ENCODE data around the gene PTPRM.

Gene PTPRM

DNA sequence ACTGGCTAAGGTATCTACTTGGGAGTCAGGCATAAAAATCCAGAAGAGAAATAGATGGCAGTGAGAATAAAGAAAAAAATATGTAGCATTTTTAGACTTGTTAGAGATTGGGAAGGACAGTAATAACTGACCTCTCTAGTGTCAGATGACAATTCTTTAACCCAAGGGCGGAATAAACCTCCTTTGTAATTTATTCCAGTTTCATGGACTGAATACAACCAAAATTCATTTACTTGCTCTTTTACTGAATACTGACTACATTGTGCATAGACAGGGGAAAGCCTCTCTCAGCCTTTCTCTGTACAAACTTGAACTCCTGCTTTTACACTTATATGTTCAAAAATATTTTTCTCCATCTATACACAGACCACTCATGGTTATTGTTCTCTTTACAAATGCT is 566.8 kb downstream of the PTPRM start:
- no peak for DNase-seq

DNA sequence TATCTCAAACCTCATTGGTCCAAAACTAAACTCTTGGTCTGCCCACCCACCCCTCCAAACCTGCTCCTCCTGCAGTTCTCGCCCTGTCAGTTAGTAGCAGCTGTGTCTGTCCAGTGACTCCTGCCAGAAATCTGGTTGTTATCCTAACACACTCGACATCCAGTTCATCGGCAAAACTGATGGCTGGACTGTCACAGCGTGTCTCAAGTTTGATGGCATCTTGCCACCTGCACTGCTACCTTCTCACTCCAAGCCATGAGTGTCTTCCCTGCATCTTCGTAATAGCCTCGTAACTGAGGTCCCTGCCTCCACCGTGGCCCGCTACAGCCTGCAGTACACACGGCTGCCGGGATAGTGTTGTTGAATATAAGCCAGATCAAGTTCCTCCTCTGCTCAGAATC is 572.0 kb downstream of the PTPRM start:
- DNase-seq: no peak

DNA sequence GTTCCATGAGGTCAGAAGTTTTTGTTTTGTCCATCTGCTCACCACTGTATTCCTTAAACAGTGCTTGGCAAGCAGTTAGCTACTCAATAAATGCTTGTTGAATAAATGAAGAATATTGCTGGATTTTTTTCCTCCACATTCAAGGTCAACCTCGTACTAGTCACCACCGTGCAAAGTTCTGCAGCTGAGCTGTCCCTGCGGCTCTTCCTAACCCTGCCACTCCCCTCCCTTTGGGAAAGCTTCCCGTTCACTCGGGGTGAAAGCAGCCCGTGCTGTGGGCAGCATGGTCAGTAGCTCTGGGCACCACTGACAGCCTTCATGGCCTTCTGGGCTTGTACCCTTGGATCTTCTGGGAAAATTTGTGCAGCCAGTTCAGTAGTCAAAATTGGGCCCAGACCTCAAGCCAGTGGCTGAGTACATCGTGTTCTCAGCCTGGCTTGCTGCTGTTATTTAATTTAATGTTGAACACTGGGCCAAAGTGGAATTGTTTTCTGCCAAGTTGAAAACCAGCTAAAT is 572.8 kb downstream of the PTPRM start:
- DNase-seq: no peak

DNA sequence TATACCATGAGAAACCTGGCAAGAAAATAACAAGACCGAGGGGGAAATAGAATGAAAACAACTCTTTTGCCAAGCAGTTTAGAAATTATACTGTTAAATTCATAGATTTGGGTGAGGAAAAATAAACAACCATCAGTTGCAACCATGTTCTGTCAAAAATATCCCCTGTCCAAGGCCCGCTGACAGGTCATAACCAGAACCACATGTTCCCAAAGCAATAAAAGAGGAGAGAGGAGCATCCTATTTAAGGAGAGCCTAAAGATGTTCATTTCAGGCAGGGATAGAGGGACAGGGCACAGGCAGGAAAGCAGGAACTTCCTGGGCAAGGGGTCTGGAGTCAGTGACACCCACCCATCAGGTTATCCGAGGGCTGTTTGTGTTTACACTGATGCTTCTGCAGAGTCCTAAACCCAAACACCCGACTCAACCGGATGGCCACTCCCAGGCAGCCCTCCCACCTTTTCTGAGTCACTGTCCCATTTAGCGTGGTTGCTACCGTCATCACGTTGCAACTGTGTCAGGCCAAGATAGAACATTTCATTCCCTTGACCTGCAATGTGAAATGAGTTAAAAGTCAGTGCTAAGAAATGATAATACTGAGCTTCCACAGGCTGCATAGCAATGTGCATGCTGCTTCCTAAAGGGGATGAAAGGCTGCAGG is 573.9 kb downstream of the PTPRM start:
- no peak for DNase-seq

DNA sequence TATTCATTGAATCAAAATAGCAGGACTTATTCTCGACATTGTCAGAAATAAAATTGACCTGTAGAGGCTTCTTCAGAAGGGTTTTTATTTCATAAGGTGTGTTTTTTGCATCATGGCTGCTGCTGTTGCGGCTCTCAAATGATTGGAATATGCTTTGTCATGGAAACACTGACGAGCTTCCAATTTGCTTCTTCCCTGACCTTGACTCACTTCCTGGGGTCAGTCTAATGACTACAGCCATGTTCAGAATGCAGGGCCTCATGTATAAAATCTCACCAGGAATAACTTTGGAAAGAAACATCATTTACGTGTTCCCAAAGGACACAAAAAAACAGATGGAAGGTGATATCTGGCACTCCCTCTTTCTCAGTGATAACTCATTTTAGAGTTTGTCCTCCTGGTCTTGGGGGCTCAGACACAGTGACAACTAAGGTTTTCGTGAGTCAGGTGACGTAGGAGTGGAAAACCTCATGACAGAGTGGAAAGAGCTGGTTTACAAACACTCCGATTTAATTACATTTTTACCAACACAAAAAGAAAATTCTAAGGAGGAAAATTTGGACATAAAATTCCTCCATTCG is 575.1 kb downstream of the PTPRM start:
- DNase-seq: no peak

DNA sequence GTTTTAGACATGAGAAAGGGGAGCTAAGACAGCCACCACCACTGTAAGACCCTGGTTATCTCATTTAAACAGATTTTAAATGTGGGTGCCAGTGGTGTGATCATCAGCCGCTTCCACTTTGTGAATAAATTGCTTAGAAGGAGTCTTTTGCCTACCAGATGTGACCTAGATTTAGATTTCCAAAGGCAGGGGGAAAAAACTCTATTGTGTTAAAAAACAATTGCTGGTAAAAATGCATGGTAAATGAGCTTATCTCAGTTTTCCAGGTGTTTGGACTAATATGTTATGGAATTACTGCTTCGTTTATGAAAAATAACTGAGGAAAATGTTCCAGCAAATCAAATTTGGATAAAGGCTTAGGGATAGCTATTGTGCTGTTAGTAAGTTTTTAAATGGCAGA is 575.8 kb downstream of the PTPRM start:
- no peak for DNase-seq

DNA sequence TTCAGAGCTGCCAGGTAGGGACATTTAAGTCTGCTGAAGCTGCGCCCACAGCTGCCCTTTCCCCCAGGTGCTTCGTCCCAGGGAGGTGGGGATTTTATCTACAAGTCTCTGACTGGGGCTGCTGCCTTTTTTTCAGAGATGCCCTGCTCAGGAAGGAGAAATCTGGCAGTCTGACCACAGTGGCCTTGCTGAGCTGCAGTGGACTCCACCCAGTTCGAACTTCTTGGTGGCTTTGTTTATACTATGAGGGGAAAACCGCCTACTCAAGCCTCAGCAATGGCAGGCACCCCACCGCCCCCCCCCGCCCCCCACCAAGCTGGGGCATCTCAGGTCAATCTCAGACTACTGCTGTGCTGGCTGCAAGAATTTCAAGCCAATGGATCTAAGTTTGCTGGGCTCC is 584.1 kb downstream of the PTPRM start:
- no peak for DNase-seq

DNA sequence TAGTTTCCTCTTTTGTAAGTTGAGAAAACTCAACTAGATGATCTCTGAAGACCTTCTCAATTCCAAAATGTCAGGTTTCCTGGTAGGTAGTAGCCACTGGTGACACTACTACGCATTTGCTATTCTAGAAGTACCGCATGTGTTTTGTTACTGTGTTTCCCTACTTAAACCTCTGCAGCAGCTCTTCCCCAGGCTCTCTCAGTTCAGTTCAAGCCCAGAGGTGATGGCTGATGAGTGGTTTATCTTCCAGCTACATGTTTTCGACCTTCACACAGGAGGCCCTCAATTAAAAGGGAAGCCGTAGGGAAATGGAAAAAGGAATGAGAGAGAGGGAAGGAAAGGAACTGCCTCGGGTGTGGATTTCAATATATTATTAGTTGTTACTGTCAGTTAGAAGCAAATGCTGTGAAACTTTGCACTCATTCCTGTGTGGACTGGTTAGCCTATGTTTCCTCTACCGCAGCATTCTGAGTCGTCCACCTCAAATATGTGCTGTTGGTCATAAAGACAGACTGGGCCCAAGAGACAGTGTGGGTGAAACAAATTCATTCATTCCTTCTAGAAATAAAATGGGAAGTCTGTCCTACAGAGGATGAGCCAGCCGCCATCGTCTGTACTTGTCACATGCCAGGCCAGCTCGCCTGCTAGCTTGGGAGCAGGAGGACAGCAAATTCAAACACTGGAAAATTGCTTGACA is 586.9 kb downstream of the PTPRM start:
- no peak for DNase-seq

DNA sequence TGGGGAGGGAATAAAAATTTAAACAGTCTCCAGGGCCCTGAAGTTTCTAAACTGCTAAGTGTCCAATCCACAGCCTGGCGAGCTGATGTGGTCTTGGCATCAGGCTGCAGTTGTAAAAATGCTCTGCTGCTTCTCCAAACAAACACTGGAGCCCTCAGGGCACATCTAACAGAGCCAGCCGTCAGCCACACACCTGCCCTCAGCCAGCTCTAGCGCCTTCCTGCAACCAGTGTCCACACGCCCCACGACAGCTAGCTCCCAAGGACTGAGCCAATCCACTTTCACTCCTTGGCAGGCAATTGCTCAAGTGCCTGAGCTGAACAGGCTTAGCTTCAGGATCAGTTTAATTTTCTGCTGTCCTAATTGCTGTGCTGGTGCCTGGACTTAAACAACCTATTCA is 595.7 kb downstream of the PTPRM start:
- no peak for DNase-seq

DNA sequence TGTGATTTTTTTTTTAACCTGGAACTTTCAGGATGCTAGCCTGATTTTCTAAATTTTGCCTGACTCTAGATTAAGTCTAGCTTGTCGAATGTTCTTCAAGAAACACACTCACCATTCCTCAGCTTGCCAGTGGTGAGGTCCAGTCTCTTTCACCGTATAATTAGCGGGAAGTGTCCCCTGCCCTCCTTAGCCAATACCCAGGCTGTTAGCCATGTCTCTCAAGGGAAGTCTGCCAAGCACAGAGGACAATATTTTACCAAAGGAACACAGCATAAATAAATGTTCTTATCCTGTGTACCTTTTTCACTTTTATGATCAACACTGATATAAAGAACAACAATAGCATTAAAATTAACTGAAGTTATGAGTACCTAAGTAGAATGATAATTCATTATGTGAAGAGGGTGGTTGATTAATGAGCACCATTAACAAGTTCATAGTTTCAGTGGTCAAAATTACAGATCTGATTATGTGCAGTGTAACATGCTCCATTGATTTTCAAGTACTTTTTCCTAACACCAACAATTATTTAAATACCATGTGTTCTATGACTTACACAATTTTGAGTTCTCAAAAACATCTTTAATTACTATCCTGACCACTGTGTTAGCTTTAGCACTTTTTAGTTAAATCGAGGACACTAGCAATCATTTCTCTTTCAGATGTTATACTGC is 596.3 kb downstream of the PTPRM start:
- DNase-seq: no peak

DNA sequence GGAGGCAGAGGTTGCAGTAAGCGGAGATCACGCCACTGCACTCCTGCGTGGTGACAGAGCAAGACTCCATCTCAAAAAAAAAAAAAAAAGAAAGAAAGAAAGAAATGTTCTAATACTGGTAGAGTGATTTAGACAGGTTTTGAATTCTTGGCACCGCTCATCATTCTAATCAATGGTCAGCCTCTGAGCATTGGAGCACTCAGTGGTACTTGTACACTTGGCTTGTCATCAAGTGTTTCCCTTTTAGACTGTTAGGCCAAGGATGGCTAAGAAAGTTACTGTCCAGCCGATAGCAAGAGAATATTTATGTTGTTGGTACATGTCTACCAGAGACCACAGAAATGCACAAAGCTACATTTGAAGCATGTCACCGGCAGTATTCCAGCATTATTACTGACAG is 598.0 kb downstream of the PTPRM start:
- DNase-seq: no peak

DNA sequence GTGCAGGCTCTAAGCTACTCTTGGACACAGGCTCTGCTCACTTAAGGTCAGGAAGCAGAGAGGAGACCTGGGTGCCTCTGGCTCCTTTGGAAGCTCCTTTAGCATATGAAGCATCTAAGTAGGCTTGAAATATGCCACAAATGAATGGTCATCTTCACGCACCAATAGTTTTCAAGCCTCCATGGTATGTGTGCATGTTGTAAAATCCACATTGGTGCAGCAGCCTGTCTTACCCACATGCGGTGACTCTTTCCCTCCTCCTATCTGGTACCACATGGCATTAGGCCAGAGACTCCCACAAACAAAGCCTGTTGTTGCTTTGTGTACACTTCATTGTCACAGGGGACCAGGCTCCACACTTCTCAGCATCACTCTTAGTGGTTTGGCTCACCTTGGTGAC is 599.9 kb downstream of the PTPRM start:
- no peak for DNase-seq

DNA sequence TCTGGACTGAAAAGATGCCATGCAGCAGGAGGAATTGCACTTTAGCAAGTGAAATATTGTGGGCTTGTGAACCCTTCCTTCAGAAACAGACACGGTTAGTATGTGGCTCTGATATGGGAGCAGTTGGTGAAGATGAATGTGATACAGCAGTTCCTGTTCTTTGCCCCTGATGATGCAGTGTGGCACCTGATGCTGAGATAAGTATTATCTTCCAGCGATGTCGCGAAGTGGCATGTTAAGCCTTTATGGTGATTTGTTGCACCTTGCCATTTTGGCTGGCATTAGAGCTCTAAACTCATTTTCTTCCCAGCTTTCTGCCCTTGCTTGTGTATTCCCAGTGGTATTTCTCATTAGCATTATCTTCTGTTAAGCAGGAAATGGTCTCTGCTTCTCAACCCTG is 600.6 kb downstream of the PTPRM start:
- no peak for DNase-seq

DNA sequence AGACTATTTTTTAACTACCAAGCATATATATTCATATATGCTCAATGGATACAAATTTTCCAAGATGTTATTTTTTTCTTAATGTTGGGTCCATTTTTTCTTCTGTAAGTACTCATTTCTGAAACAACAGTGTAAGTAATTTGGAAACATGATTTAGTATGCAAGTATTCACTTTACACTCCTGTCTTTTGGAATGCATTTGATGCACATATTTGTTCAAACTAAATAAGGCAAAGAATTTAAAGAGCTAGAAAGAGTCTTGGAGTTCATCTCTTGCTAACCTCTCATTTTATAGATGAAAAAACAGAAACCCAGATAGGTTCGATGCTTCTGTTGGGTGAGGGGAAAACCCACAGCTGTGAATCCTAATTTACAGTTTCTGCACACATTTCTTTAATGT is 602.6 kb downstream of the PTPRM start:
- DNase-seq: no peak

DNA sequence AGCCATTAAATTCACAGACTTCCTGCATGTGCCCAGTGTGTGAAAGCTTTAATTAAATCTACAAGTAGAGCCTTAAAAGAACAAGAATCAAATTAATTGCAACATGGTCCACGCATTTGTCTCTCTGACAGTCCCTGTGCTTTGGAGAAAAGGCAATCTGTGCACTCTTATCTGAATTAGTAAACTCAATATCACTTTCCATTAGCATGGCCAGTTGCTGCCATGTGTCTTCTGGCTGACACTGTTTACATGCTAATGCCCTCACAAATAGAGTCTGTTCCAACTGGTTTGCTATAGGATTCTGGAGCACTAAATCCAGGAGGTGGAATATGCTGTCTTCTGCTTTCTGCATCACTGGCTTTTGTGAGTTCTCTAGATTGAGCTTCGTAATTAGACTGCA is 607.7 kb downstream of the PTPRM start:
- DNase-seq: no peak

DNA sequence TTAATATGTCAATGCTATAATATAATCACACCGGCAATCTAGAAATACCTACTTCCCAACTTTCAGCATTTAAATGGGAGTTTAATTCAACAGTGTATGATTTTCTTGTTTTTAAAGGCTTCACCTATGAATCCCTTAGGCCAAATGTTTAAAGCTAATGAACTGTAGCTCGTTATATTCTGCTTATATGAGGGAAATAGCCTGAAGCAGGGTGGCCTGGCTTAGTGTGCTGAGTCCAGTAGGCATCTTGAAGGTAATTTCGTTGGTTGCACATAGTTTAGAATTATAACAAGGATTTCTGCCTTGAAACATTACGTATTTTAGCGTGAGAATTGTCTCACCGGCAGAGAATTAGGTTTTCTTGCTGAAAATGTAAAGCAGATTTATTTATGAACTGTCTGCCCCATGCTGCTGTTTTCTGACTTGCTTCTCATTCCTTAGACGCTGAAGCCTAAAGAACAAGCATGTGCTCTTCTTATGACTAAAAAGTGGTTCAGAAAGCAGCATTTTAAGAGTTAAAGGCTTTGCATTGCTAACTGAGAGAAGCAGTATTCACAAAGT is 608.5 kb downstream of the PTPRM start:
- no peak for DNase-seq

DNA sequence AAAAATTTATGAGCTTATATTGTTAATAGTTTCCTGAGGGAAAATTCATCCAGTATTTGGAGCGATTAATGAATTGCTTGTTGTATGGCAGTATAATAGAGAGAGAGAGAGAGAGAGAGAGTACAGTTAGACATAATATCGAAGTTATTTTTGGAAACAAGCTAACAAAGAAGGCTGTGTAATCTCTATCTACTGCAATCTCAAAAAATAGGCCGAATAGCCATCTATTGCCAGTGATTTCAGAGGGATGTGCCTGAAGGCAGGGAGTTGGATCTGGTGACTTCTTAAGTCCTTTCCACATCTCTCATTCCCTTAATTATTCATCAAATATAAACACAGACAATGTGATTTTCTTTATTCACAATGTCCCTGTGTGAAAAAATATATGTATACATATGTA is 609.0 kb downstream of the PTPRM start:
- no peak for DNase-seq

DNA sequence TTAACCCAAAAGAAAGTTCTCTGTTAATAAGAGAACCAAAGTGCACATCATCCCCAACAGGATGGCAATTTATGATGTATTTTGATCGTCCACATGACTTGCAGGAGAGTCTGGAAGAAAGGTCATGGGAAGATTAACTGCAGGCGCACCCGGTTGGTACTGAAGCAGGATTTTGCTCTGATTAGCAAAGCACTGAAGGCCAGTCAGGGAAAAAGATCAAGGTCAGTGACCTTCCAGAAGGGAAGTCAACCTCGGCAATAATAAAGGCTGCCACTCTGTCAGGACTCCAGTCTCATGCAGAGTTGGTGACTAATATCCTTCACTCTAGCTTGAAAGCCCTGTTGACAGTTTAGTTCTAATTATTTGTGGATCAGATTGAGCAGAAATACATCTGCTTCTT is 609.4 kb downstream of the PTPRM start:
- no peak for DNase-seq

DNA sequence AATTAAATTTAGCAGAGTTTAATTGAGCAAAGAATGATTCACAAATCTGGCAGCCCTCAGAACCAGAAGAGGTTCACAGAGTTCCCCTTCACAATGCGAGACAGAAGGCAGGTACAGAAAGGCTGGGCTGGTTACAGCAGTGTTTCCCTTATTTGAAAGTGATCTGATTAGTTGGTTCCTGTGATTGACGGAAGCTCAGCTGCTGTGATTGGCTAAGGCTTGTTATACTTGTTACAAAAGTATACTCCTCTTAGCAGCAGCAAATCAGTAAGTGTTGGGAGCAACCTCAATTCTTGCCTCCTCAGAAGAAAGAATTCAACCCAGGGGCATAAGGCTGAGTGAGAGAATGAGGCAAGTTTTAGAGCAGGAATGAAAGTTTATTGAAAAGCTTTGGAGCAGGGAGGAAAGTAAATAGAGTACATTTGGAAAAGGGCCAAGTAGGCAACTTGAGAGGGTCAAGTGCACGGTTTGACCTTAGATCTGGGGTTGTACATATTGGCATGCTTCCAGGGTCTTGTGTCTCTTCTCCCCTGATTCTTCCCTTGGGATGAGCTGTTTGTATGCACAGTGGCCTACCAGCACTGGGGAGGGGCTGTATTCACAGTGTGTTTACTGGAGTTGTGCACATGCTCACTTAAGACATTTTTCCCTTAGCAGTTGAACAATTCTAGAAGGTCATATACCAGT is 610.4 kb downstream of the PTPRM start:
- no peak for DNase-seq

DNA sequence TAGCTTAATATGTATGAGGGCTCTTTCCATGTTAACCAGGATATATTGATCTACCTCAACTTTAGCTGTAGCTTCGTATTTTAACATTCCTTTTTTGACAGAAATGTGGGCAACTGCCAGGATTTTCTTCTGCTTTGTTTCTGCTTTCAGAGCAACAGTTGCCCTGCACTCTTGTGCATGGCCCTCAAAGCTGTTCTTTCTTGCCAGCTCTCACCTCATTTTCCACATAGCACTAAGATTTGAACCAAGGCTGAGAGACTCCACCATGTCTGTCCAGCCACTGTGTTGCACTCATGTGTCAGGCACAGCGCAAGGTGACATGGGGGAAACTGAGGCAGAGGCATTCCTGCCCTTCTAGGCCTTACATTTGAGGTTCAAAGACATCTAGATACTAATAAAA is 619.3 kb downstream of the PTPRM start:
- no peak for DNase-seq

DNA sequence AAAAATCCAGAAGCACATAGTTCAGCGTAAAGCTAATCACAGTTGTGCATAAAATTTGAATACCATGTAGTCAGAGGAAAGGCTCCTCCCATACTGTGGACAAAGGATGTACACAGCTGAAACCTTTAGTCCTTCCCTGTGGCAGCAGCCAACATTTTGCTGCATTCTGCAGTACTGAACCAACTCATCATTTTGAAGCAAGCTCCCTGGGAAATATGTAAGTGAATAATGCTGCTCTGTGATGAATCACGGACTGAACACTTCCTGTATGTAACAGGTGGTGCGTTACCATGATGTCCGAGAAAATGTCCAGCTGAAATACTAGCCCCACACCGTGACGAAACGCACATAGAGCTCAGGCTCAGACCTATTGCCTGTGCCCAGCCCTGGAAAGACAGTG is 621.1 kb downstream of the PTPRM start:
- no peak for DNase-seq

DNA sequence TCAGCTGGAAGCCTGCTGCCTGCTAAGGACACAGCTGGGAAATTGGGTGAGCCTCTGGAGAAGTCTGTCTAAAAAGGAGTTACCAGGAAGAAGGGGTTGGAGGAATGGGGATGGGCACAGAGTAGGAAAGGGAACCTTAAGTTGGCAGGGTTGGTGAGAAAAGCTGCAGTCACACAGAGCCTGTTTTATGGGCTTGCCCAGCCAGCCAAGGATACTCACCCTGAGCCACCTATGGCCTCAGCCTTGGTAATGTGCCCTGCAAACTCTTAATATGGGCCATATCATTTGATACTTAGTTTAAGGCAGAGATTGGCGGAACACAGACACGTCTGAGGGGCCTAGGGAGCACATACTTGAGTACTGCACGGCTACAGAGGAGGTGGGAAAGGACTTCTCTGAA is 623.9 kb downstream of the PTPRM start:
- no peak for DNase-seq

DNA sequence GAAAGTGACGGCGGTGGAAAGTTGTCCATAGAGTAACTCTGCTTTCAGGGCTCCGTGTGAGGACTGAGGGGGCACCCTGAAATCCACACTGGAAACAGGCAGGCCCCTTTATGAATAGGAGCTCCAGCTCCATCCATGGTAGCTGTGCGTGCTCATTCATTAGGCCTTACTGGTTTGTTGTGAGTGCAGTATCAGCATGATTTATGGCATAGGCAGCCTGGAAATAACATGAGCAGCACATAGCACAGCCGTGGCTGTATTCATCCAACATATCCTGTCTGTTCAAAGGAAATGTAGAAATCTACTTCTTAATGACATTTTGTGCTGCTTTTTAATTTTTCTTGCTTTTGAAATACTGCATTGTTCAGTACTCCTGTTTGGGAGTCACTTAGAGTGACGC is 627.3 kb downstream of the PTPRM start:
- DNase-seq: no peak

All from NCI-H524 (cell line).